GM19328 (cell line): ENCODE data around the gene SGMS1.
"Not testable (repeated sequence)": the region's sequence is repeated elsewhere in the genome, so short reads cannot be mapped to it uniquely, and the experiment has no call there.

ENCODE experiments used
- ATAC-seq: cut with Tn5 transposase; IDR thresholded peaks from one replicate; pipeline ENCODE4 v1.9.1; 2021; ENCODE audit warnings: mild to moderate bottlenecking, moderate library complexity; ENCODE audit not compliant: unreplicated experiment

The SGMS1 gene

GRCh38 chr10:50286996-50287803 is 336.6 kb downstream of the SGMS1 start:
- ATAC-seq, result no peak

GRCh38 chr10:50286517-50286916 is 337.2 kb downstream of the SGMS1 start:
- ATAC-seq, result no peak

- ATAC-seq, result no peak
These were observed 341.7 kb downstream of the SGMS1 start for GRCh38 chr10:50281967-50282522.

- no peak for ATAC-seq
These were observed 342.4 kb downstream of the SGMS1 start for GRCh38 chr10:50281210-50281966.

GRCh38 chr10:50280049-50280841 is 343.5 kb downstream of the SGMS1 start:
- no peak for ATAC-seq

- ATAC-seq, result no peak
These were observed 344.3 kb downstream of the SGMS1 start for GRCh38 chr10:50279489-50279888.

GRCh38 chr10:50275650-50276235 is 348.0 kb downstream of the SGMS1 start:
- ATAC-seq, result no peak

- no peak for ATAC-seq
These were observed 351.2 kb downstream of the SGMS1 start for GRCh38 chr10:50272531-50272930.

GRCh38 chr10:50271564-50272250 is 352.0 kb downstream of the SGMS1 start:
- ATAC-seq, result no peak

GRCh38 chr10:50267877-50268276 is 355.9 kb downstream of the SGMS1 start:
- not testable (repeated sequence) for ATAC-seq

- ATAC-seq, result not testable (repeated sequence)
These were observed 361.1 kb downstream of the SGMS1 start for GRCh38 chr10:50262625-50263024.

GRCh38 chr10:50260791-50261281 is 362.9 kb downstream of the SGMS1 start:
- ATAC-seq, result peak; percentile 97
